Measurements from ENCODE around the gene KYAT1.

The KYAT1 gene

GRCh38 chr9:128906741-128907140, 25.0 kb upstream of the KYAT1 start:
- DNase-seq = no peak

GRCh38 chr9:128905964-128906363, 24.2 kb upstream of the KYAT1 start:
- DNase-seq = no peak

GRCh38 chr9:128903871-128904620, 22.3 kb upstream of the KYAT1 start:
- DNase-seq = no peak

GRCh38 chr9:128903079-128903461, 21.3 kb upstream of the KYAT1 start:
- DNase-seq = no peak

GRCh38 chr9:128902351-128903078, 20.8 kb upstream of the KYAT1 start:
- peak; percentile 76 for DNase-seq

GRCh38 chr9:128901822-128902221, 20.1 kb upstream of the KYAT1 start:
- DNase-seq = no peak

GRCh38 chr9:128901379-128901778, 19.6 kb upstream of the KYAT1 start:
- DNase-seq = no peak

- no peak for DNase-seq
These were observed 18.0 kb upstream of the KYAT1 start for GRCh38 chr9:128899566-128900322.

- no peak for DNase-seq
These were observed 17.3 kb upstream of the KYAT1 start for GRCh38 chr9:128898845-128899565.

GRCh38 chr9:128898382-128898781, 16.6 kb upstream of the KYAT1 start:
- no peak for DNase-seq

GRCh38 chr9:128895556-128895955, 13.8 kb upstream of the KYAT1 start:
- DNase-seq = no peak

GRCh38 chr9:128894764-128895163, 13.0 kb upstream of the KYAT1 start:
- no peak for DNase-seq

GRCh38 chr9:128893354-128893753, 11.6 kb upstream of the KYAT1 start:
- no peak for DNase-seq

- DNase-seq = no peak
These were observed 10.6 kb upstream of the KYAT1 start for GRCh38 chr9:128892221-128892921.

- no peak for DNase-seq
These were observed 9.8 kb upstream of the KYAT1 start for GRCh38 chr9:128891321-128892220.

- DNase-seq = no peak
These were observed 6.2 kb upstream of the KYAT1 start for GRCh38 chr9:128887914-128888350.

- no peak for DNase-seq
These were observed 5.3 kb upstream of the KYAT1 start for GRCh38 chr9:128887049-128887448.

- no peak for DNase-seq
These were observed 4.6 kb upstream of the KYAT1 start for GRCh38 chr9:128886211-128886891.

GRCh38 chr9:128885798-128886197, 4.0 kb upstream of the KYAT1 start:
- no peak for DNase-seq

- no peak for DNase-seq
These were observed 3.6 kb upstream of the KYAT1 start for GRCh38 chr9:128885376-128885775.

- DNase-seq = no peak
These were observed 2.4 kb upstream of the KYAT1 start for GRCh38 chr9:128884164-128884563.

Data from activated T-cell treated with anti-CD3 and anti-CD28 coated beads for 4 hours (primary cell).